ENCODE measurements around the gene KRT75. TPM values are rescaled to one million over a fixed set of nuclear protein-coding genes. Genes with fewer than 3 reads are reported as not detected.

KRT75 gene
- total RNA-seq, 6 experiments from 2014 or later = not detected

- WGBS (ENCODE audit: insufficient coverage, low coverage, low lambda C conversion rate, missing lambda C conversion rate) = 100% methylated on average over 2 of the region's 3 CpGs
- intact Hi-C loops (cut with DNase I) = no loop called here
Observed at GRCh38 chr12:52383331-52383730, 50.8 kb downstream of the KRT75 start.

DNA sequence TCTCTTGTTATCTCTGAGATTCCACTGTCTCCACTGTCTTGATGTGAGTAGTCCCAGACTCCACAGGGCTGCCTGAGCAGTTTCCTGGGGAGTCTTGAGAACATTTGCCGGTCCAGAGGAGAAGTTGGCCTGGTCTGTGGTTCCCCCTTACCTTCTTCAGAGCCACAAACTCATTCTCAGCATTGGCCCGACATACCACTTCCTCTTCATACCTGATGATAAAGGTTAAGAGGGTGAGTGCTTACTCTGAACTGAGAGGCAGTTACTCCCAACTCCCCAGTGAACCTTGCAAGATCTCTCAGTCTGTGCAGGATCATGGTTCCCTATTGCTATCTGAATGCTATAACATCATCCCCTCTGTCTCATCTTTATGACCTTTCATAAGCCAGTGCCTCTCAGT is 51.3 kb downstream of the KRT75 start:
- intact Hi-C loops (cut with DNase I) = no loop called here
- ATAC-seq = no peak
- no CpG with 5 or more reads among the region's 2 CpGs for WGBS (ENCODE audit: insufficient coverage, low coverage, low lambda C conversion rate, missing lambda C conversion rate)
- no peak overlapping the region for H3K4me3 ChIP-seq
- no peaks in the 10 kb centered on the region for H3K4me1 ChIP-seq
- no peaks in the 10 kb centered on the region for H3K27me3 ChIP-seq
- H3K9me3 ChIP-seq = no peaks in the 10 kb centered on the region
- H3K36me3 ChIP-seq = no peaks in the 10 kb centered on the region
- no peak for DNase-seq
- TF ChIP-seq, protein P1, sequence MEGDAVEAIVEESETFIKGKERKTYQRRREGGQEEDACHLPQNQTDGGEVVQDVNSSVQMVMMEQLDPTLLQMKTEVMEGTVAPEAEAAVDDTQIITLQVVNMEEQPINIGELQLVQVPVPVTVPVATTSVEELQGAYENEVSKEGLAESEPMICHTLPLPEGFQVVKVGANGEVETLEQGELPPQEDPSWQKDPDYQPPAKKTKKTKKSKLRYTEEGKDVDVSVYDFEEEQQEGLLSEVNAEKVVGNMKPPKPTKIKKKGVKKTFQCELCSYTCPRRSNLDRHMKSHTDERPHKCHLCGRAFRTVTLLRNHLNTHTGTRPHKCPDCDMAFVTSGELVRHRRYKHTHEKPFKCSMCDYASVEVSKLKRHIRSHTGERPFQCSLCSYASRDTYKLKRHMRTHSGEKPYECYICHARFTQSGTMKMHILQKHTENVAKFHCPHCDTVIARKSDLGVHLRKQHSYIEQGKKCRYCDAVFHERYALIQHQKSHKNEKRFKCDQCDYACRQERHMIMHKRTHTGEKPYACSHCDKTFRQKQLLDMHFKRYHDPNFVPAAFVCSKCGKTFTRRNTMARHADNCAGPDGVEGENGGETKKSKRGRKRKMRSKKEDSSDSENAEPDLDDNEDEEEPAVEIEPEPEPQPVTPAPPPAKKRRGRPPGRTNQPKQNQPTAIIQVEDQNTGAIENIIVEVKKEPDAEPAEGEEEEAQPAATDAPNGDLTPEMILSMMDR (IDR thresholded peaks at IDR 0.05) = no peak
- TF ChIP-seq POLR2A (IDR thresholded peaks at IDR 0.05) = no peak
- no peak overlapping the region for H3K27ac ChIP-seq

More at GRCh38 chr12:52383331-52383730, 50.8 kb downstream of the KRT75 start:
- Histone ChIP-seq H3K4me3 (no peak overlapping the region), H3K4me1 (no peaks in the 10 kb centered on the region), H3K27ac (no peak overlapping the region), H3K36me3 (no peaks in the 10 kb centered on the region), H3K27me3 (no peaks in the 10 kb centered on the region), H3K9me3 (no peaks in the 10 kb centered on the region)
- ATAC-seq = no peak
- TF ChIP-seq POLR2A (IDR thresholded peaks at IDR 0.05) = no peak
- TF ChIP-seq, protein P1 (IDR thresholded peaks at IDR 0.05) = no peak
- no peak for DNase-seq

- DNase-seq (no peak), ATAC-seq (no peak)
- H3K36me3 ChIP-seq = no peaks in the 10 kb centered on the region
- H3K9me3 ChIP-seq = no peaks in the 10 kb centered on the region
- intact Hi-C loops (cut with DNase I) = no loop called here
- no peak overlapping the region for H3K27ac ChIP-seq
- H3K4me3 ChIP-seq = no peak overlapping the region
- WGBS (ENCODE audit: insufficient coverage, low coverage, low lambda C conversion rate, missing lambda C conversion rate) = 71% methylated on average over 2 of the region's 8 CpGs
- TF ChIP-seq, protein P1 (IDR thresholded peaks at IDR 0.05) = no peak
- no peak for TF ChIP-seq POLR2A (IDR thresholded peaks at IDR 0.05)
- no peaks in the 10 kb centered on the region for H3K4me1 ChIP-seq
- H3K27me3 ChIP-seq = no peaks in the 10 kb centered on the region
Observed at GRCh38 chr12:52381206-52381605, 53.0 kb downstream of the KRT75 start.

- WGBS (ENCODE audit: insufficient coverage, low coverage, low lambda C conversion rate, missing lambda C conversion rate) = 25% methylated on average over 8 of the region's 15 CpGs
- Histone ChIP-seq H3K27ac (no peak overlapping the region), H3K27me3 (no peaks in the 10 kb centered on the region), H3K4me3 (no peak overlapping the region), H3K36me3 (no peaks in the 10 kb centered on the region), H3K4me1 (no peaks in the 10 kb centered on the region), H3K9me3 (no peaks in the 10 kb centered on the region)
- no peak for DNase-seq
- peak in 1 of 4 donors; percentile 23 for ATAC-seq
- intact Hi-C loops (cut with DNase I) = no loop called here
- TF ChIP-seq, protein P1 (IDR thresholded peaks at IDR 0.05) = peak in 3 of 4 donors; percentile 19 to 41 (median 25)
- TF ChIP-seq POLR2A (IDR thresholded peaks at IDR 0.05) = no peak
Observed at GRCh38 chr12:52380271-52380694, 53.9 kb downstream of the KRT75 start.

- H3K4me1 ChIP-seq = no peaks in the 10 kb centered on the region
- intact Hi-C loops (cut with DNase I) = loop anchor here in 1 of 2 donors (10.0 kb wide), 1 partner anchor 495 kb away; no protein-coding TSS in a partner anchor
Observed at GRCh38 chr12:52379536-52379935, 54.6 kb downstream of the KRT75 start.

More at GRCh38 chr12:52379536-52379935, 54.6 kb downstream of the KRT75 start:
- Histone ChIP-seq H3K4me3 (no peak overlapping the region), H3K27ac (no peak overlapping the region), H3K9me3 (no peaks in the 10 kb centered on the region), H3K36me3 (no peaks in the 10 kb centered on the region), H3K27me3 (no peaks in the 10 kb centered on the region)
- no peak for ATAC-seq
- TF ChIP-seq POLR2A (IDR thresholded peaks at IDR 0.05) = no peak
- TF ChIP-seq, protein P1 (IDR thresholded peaks at IDR 0.05) = no peak
- WGBS (ENCODE audit: insufficient coverage, low coverage, low lambda C conversion rate, missing lambda C conversion rate) = 69% methylated on average over 2 of the region's 6 CpGs
- no peak for DNase-seq

Data from right lobe of liver (tissue), 6 donors.